Urothelium cell line (cell line): ENCODE measurements around the gene ESR2.
"Not testable (repeated sequence)": the region's sequence is repeated elsewhere in the genome, so short reads cannot be mapped to it uniquely, and the experiment has no call there.

Source experiments
- DNase-seq: peaks from one replicate; pipeline ENCODE4 v3.0.0; 2011; ENCODE audit warnings: low spot score, mixed read lengths
- FAIRE-seq: peaks from 2 replicates; lab custom pipeline; 2011; peaks lifted over from hg19 to GRCh38; lab: Jason Lieb, UNC

Gene ESR2

DNA sequence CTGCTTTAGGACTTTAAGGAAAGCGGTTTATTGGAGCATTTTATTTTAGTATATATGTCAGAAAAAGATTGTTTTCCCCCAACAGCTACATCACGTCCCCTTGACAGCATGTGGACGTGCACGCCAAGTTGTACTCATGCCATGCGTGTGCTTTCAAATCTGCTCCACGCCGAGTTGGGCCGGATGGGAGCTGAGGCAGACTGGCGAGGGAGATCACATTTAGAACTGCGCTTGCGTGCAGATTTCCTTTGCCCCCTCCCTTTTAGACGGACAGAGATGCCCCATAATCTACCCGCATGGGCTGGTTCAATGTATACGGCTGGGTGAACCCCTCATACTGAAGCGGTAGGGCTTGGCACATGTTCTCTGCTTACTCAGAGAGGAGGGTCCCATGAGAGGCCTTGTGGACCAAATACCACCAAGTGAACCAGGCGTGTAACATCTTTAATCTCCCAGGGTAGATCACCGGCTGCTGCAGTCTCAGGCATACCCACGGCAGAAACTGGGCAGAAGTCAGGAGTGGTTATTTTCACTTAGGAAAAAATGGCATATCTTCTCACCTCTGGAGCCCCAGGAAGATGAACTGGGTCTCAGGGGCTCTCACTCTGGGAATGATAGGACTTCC, 92.1 kb downstream of the ESR2 start:
- FAIRE-seq: peak; percentile 86
- DNase-seq: no peak

DNA sequence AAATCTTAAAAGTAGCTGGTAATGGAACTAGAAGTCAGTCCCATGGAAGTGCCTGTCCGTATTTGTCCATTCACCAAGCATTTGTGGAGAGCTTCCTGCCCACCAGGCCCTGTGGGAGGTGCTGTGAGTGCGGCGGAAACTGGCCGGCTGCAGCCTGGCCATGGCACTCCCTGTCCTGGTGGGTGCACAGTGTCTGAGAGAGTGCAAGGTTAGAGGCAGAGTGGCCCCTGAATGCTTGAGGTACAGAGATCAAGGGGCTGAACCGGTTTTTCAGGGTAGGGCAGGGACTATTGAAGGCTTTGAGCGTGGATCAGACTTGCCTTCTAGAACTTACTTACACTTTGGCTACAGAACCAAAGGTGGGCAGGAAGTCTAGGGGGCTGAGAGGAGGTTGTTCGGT, 92.9 kb downstream of the ESR2 start:
- DNase-seq (no peak), FAIRE-seq (peak; percentile 20)

- FAIRE-seq: no peak
These were observed 94.0 kb downstream of the ESR2 start for GRCh38 chr14:64200170-64200569.

GRCh38 chr14:64198486-64198885, 95.7 kb downstream of the ESR2 start:
- DNase-seq (no peak), FAIRE-seq (peak; percentile 90)

More at GRCh38 chr14:64200170-64200569, 94.0 kb downstream of the ESR2 start:
- DNase-seq: no peak

DNA sequence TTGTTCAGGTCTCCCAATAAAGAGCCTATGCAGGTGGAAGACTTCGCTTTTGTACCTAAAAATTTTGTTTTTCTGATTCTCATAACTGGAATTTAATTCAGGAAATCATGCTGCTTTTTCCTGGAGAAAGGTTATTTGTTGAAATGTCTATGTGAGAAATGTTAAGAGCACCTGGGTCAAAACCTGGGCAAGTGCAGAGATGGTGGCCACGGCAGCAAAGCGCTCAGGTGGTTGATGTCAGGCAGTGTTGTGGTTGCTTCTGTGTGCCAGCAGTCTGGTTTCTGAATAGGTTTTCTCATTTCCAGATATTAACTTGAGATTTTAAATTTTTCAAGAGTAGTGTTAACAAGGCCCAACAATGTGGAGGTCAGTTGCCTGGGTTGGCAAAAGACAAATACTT, 96.2 kb downstream of the ESR2 start:
- FAIRE-seq (no peak), DNase-seq (no peak)

GRCh38 chr14:64196814-64197411, 97.3 kb downstream of the ESR2 start:
- FAIRE-seq (peak; percentile 80), DNase-seq (no peak)

DNA sequence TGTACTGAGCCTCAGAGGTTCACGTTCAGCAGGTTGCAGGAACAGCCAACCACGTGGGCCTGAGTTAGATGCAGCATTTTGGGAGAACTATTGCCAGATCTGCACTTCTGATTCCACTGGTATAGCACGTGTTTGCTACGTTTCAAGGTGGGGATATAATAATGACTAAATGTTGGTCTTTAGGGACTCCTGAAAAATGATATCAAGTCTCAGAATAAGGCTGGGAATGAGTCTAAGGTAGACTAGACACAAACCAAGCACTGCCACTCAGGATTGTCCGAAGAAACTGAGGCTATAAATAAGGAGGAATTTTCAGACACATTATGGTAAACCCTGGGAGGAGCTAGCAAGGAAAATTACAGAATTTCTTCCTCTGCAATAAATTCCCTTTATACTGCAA, 98.1 kb downstream of the ESR2 start:
- peak; percentile 48 for FAIRE-seq
- DNase-seq: no peak

DNA sequence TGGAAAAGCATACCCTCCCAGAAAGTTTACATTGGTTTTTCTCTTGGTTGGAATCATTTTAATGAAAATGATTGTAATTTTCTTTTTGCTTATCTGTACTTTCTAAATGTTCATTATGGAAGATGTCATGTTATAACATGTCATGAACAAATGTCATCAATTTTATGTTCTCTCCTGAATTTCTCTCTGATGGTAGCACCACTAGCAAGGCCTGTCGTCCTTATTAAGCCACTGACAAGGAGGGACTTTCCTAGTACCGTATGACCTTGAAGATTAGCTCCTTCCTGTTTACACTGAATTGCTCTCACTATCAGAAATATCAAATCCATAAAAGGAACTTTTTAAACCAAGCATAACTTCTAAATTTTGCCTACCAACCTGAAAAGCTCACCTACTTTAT, 99.0 kb downstream of the ESR2 start:
- DNase-seq: no peak
- no peak for FAIRE-seq

DNA sequence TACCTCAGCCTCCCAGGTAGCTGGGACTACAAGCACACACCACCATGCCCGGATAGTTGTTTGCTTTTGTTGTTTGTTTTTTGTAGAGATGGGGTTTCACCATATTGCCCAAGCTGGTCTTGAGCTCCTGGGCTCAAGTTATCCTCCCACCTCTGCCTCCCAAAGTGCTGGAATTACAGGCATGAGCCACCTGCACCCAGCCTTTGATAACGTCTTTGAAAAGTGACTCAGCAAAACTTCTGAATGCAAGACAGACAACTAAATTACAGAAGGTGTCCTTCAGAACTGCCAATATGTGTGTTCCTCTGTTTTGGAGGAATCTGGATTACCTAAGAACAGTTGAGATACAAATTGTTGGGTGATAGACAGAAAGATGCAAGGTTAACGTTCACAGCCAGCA, 99.8 kb downstream of the ESR2 start:
- DNase-seq (no peak), FAIRE-seq (peak; percentile 61)

DNA sequence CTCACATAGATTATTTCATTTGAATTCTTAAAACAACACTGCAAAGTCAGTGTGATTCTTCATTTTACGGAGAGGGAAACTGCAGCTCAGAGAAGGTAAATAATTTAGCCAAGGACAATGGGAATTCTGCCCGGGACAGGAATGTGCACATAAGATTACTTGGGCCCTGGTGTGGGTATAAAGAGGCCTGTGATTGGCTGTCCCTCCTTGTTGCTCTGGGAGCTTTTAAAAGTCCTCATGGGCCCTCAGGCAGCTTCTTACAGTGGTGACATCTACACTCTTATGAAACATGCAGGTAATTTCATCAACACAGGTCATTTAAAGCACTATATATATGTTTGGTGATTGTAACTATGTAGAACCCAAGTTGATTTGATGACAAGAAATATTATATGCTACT, 100.3 kb downstream of the ESR2 start:
- FAIRE-seq: no peak

GRCh38 chr14:64191756-64192155, 102.4 kb downstream of the ESR2 start:
- DNase-seq (peak; percentile 40), FAIRE-seq (no peak)

More for the DNA sequence above, 100.3 kb downstream of the ESR2 start:
- no peak for DNase-seq

- DNase-seq (no peak), FAIRE-seq (peak; percentile 30)
These were observed 103.1 kb downstream of the ESR2 start for GRCh38 chr14:64190974-64191502.

- no peak for DNase-seq
- no peak for FAIRE-seq
These were observed 106.8 kb downstream of the ESR2 start for GRCh38 chr14:64187331-64187730.

GRCh38 chr14:64186231-64187129, 107.7 kb downstream of the ESR2 start:
- DNase-seq (no peak), FAIRE-seq (peak; percentile 59)

- DNase-seq (no peak), FAIRE-seq (no peak)
These were observed 109.0 kb downstream of the ESR2 start for GRCh38 chr14:64185184-64185583.

DNA sequence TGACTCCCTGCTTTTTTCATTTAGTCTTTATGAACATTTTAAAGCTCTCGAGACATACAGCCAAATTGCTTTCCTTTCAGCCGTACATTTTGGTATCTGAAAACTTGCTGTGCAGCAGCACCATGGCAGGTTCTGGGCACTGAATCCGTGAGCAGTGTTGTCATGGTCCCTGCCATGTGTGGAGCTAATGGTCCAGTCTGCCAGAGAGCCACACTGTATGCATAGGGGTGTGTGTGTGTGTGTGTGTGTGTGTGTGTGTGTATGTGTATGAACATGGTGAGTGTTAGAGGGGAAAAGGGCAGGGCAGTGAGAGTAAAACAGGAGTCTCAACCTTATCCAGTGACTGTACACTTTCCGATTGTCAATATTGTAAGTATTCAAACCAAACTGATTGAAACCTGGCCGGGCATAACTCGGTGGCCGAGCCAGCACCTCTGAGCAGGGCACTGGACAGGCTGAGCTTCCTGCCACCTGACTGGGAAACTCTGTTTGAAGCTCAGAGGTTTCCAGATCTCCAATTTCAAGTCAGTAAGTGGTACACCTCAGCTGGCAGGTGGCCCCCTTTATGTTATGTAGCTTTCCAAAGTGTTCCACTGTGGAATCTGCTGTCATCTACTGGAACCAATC, 110.0 kb downstream of the ESR2 start:
- peak; percentile 20 for FAIRE-seq

GRCh38 chr14:64182908-64183307, 111.3 kb downstream of the ESR2 start:
- not testable (repeated sequence) for DNase-seq, FAIRE-seq

More for the DNA sequence above, 110.0 kb downstream of the ESR2 start:
- DNase-seq: no peak

DNA sequence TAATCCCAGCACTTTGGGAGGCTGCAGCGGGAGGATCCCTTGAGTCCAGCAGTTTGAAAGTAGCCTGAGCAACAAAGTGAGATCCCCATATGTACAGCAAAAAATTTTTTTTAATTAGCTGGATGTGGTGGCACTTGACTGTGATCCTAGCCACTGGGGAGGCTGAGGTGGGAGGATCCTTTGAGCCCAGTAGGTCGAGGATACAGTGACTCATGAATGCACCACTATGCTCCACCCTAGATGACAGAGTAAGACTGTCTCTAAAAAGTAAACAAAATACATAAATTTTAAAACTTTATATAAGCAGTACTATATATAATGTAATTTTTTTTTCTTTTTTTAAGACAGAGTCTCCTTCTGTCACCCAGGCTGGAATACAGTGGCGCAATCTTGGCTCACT, 115.4 kb downstream of the ESR2 start:
- DNase-seq: no peak
- no peak for FAIRE-seq

DNA sequence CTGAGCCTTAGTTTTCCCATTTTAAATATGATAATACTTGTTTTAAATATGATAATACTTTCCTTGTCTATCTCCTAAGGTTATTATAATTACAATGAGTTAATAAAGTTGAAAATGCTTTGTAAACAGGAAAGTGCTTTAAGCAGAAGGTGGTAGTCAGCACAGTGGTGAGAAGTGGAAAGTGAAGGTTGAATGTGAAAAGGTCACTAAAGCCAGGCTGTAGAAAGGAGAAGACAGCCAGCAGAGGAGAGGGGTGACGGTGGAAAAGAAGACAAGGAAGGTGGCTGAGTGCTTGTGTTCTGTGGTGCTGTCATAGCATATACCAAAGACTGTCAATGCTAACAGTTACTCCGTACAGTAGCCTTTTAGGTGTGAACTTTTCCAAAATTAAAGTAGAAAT, 117.8 kb downstream of the ESR2 start:
- DNase-seq: no peak
- no peak for FAIRE-seq

GRCh38 chr14:64174922-64175782, 119.0 kb downstream of the ESR2 start:
- DNase-seq (no peak), FAIRE-seq (no peak)
